SK-N-SH treated with all-trans-retinoic acid at 6 μM for 48 hours (cell line): ENCODE measurements around the gene BZW2.

Source experiments
- ARNTL ChIP-seq: fragments of 450-650 bp; formaldehyde crosslinking; IDR thresholded peaks from 2 replicates; pipeline ENCODE4 v1.5.0; 2020; ENCODE audit warnings: low read depth, mild to moderate bottlenecking, moderate library complexity, borderline replicate concordance
- CSDC2 ChIP-seq: fragments of 250-450 bp; sonication (Bioruptor Pico); IDR thresholded peaks from 2 replicates; pipeline ENCODE4 v1.5.0; 2020; ENCODE audit warnings: mild to moderate bottlenecking, moderate library complexity
- ISL1 ChIP-seq: fragments of 250-450 bp; sonication (Bioruptor Pico); IDR thresholded peaks from 2 replicates; pipeline ENCODE4 v2.1.2; 2022; ENCODE audit warnings: mild to moderate bottlenecking, moderate library complexity

GRCh38 chr7:16619979-16620408 is 26.0 kb upstream of the BZW2 start:
- TF ChIP-seq ARNTL (CRISPR knock-in tag), result no peak
- TF ChIP-seq ISL1, result no peak
- TF ChIP-seq CSDC2 (CRISPR knock-in tag), result no peak
